ENCODE results near the gene CREB3L4. TPM values are rescaled to one million over a fixed set of nuclear protein-coding genes. Genes with fewer than 3 reads are reported as not detected.
A peak's percentile ranks its signal among the peaks of the same experiment; 100 is the strongest.

Gene CREB3L4
- total RNA-seq, 2 donors from 2014 or later, result 18.2 to 21.5 TPM

GRCh38 chr1:153934746-153935145, 33.0 kb upstream of the CREB3L4 start:
- no peak for ATAC-seq
- intact Hi-C loops (cut with DNase I, micrococcal nuclease), result no loop called here
- no peak for DNase-seq

GRCh38 chr1:153936011-153936802, 31.5 kb upstream of the CREB3L4 start:
- peak in 1 of 2 donors; percentile 11 for DNase-seq
- intact Hi-C loops (cut with DNase I, micrococcal nuclease), result no loop called here
- ATAC-seq, result no peak

GRCh38 chr1:153937331-153937730, 30.4 kb upstream of the CREB3L4 start:
- intact Hi-C loops (cut with DNase I, micrococcal nuclease), result no loop called here
- DNase-seq, result no peak
- no peak for ATAC-seq

- intact Hi-C loops (cut with DNase I, micrococcal nuclease), result no loop called here
- DNase-seq, result no peak
Observed at GRCh38 chr1:153938996-153939395, 28.7 kb upstream of the CREB3L4 start.

GRCh38 chr1:153939476-153939875, 28.2 kb upstream of the CREB3L4 start:
- no peak for ATAC-seq
- intact Hi-C loops (cut with DNase I, micrococcal nuclease), result no loop called here

More at GRCh38 chr1:153938996-153939395, 28.7 kb upstream of the CREB3L4 start:
- ATAC-seq, result no peak

GRCh38 chr1:153940756-153941155, 26.9 kb upstream of the CREB3L4 start:
- intact Hi-C loops (cut with DNase I, micrococcal nuclease), result loop anchor here in 1 of 2 donors (10.0 kb wide), 1 partner anchor 116 kb away; no protein-coding TSS in a partner anchor
- ATAC-seq (no peak), DNase-seq (no peak)

More at GRCh38 chr1:153939476-153939875, 28.2 kb upstream of the CREB3L4 start:
- DNase-seq, result no peak

- ATAC-seq (no peak), DNase-seq (no peak)
- intact Hi-C loops (cut with DNase I, micrococcal nuclease), result loop anchor here in 1 of 2 donors (10.0 kb wide), 1 partner anchor 117 kb away; no protein-coding TSS in a partner anchor
Observed at GRCh38 chr1:153941826-153942725, 25.6 kb upstream of the CREB3L4 start.

- intact Hi-C loops (cut with DNase I, micrococcal nuclease), result loop anchor here in 1 of 2 donors (10.0 kb wide), 1 partner anchor 118 kb away; no protein-coding TSS in a partner anchor
- ATAC-seq (no peak), DNase-seq (no peak)
Observed at GRCh38 chr1:153942766-153943549, 24.7 kb upstream of the CREB3L4 start.

- DNase-seq (no peak), ATAC-seq (no peak)
- intact Hi-C loops (cut with DNase I, micrococcal nuclease), result loop anchor here in 1 of 2 donors (10.0 kb wide), 1 partner anchor 119 kb away; no protein-coding TSS in a partner anchor
Observed at GRCh38 chr1:153944005-153944826, 23.5 kb upstream of the CREB3L4 start.

GRCh38 chr1:153944827-153945117, 22.9 kb upstream of the CREB3L4 start:
- ATAC-seq, result no peak
- intact Hi-C loops (cut with DNase I, micrococcal nuclease), result loop anchor here in 1 of 2 donors (10.0 kb wide), 1 partner anchor 120 kb away; no protein-coding TSS in a partner anchor
- no peak for DNase-seq

- intact Hi-C loops (cut with DNase I, micrococcal nuclease), result loop anchor here in 1 of 2 donors (10.0 kb wide), 1 partner anchor 120 kb away; no protein-coding TSS in a partner anchor
- peak; percentile 25 for ATAC-seq
Observed at GRCh38 chr1:153945131-153945794, 22.4 kb upstream of the CREB3L4 start.

GRCh38 chr1:153945795-153946621, 21.7 kb upstream of the CREB3L4 start:
- intact Hi-C loops (cut with DNase I, micrococcal nuclease), result loop anchor here in 1 of 2 donors (10.0 kb wide), 1 partner anchor 121 kb away; no protein-coding TSS in a partner anchor
- peak; percentile 85 for ATAC-seq

More at GRCh38 chr1:153945131-153945794, 22.4 kb upstream of the CREB3L4 start:
- peak; percentile 66 to 71 for DNase-seq

GRCh38 chr1:153946622-153947241, 21.0 kb upstream of the CREB3L4 start, which contains the start of gene DENND4B:
TSS of gene DENND4B (minus strand) at chr1:153946718. CDS start at chr1:153944374, 2,344 bp downstream.
- peak; percentile 81 for ATAC-seq
- DNase-seq, result peak; percentile 81 to 86
- intact Hi-C loops (cut with DNase I, micrococcal nuclease), result loop anchor here in 1 of 2 donors (10.0 kb wide), 1 partner anchor 122 kb away; no protein-coding TSS in a partner anchor

More at GRCh38 chr1:153945795-153946621, 21.7 kb upstream of the CREB3L4 start:
- peak; percentile 91 for DNase-seq

GRCh38 chr1:153951183-153951582, 16.5 kb upstream of the CREB3L4 start:
- no peak for DNase-seq
- intact Hi-C loops (cut with DNase I, micrococcal nuclease), result no loop called here
- ATAC-seq, result no peak

- intact Hi-C loops (cut with DNase I, micrococcal nuclease), result no loop called here
- DNase-seq (no peak), ATAC-seq (no peak)
Observed at GRCh38 chr1:153951801-153952200, 15.9 kb upstream of the CREB3L4 start.
